ENCODE results near the gene TNPO3.
"Not testable (repeated sequence)": the region's sequence is repeated elsewhere in the genome, so short reads cannot be mapped to it uniquely, and the experiment has no call there.

The TNPO3 gene

GRCh38 chr7:128918016-128918665 is 136.8 kb downstream of the TNPO3 start:
- DNase-seq: no peak

- no peak for DNase-seq
Observed at GRCh38 chr7:128917122-128917521, 137.8 kb downstream of the TNPO3 start.

- no peak for DNase-seq
Observed at GRCh38 chr7:128916643-128916915, 138.3 kb downstream of the TNPO3 start.

GRCh38 chr7:128915841-128916642 is 138.9 kb downstream of the TNPO3 start:
- DNase-seq: no peak

- DNase-seq: no peak
Observed at GRCh38 chr7:128915271-128915819, 139.6 kb downstream of the TNPO3 start.

- no peak for DNase-seq
Observed at GRCh38 chr7:128914566-128915151, 140.3 kb downstream of the TNPO3 start.

GRCh38 chr7:128913870-128914565 is 140.9 kb downstream of the TNPO3 start:
- no peak for DNase-seq

- not testable (repeated sequence) for DNase-seq
Observed at GRCh38 chr7:128912709-128913495, 142.0 kb downstream of the TNPO3 start.

- no peak for DNase-seq
Observed at GRCh38 chr7:128912281-128912680, 142.6 kb downstream of the TNPO3 start.

GRCh38 chr7:128911423-128912031 is 143.4 kb downstream of the TNPO3 start:
- no peak for DNase-seq

GRCh38 chr7:128910569-128910945 is 144.4 kb downstream of the TNPO3 start, which contains the start of gene KCP:
KCP (minus strand) TSS chr7:128910709; CDS start chr7:128910676, 33 bp downstream.
- no peak for DNase-seq

- DNase-seq: no peak
Observed at GRCh38 chr7:128909625-128910568, 145.0 kb downstream of the TNPO3 start.

GRCh38 chr7:128908750-128909624 is 145.9 kb downstream of the TNPO3 start:
- no peak for DNase-seq

GRCh38 chr7:128906766-128907559 is 147.9 kb downstream of the TNPO3 start:
- no peak for DNase-seq

- no peak for DNase-seq
Observed at GRCh38 chr7:128906001-128906765, 148.7 kb downstream of the TNPO3 start.

GRCh38 chr7:128904381-128905197 is 150.3 kb downstream of the TNPO3 start:
- DNase-seq: peak in 4 of 6 experiments; percentile 27 to 55 (median 46)
